ENCODE results near the gene SPRR5.

Gene SPRR5

GRCh38 chr1:152906023-152906565 lies 40.9 kb upstream of the SPRR5 start:
- no peaks in the 10 kb centered on the region for H3K9me2 ChIP-seq (ENCODE audit: low read depth, low read length)
- H3K27me3 ChIP-seq (ENCODE audit: insufficient read depth, low read length) = no peaks in the 10 kb centered on the region
- H4K20me1 ChIP-seq (ENCODE audit: insufficient read depth, low read length) = no peaks in the 10 kb centered on the region
- H3K79me2 ChIP-seq (ENCODE audit: insufficient read depth, low read length) = no peaks in the 10 kb centered on the region
- H3K4me3 ChIP-seq (ENCODE audit: low read depth, low read length, poor library complexity, severe bottlenecking) = no peak overlapping the region
- TF ChIP-seq EZH2 (IDR thresholded peaks at IDR 0.05; ENCODE audit: borderline replicate concordance, low read length) = no peak
- no peak for TF ChIP-seq CTCF (IDR thresholded peaks at IDR 0.05; ENCODE audit: low read length)
- no peak overlapping the region for H3K9ac ChIP-seq (ENCODE audit: low read length)
- no peaks in the 10 kb centered on the region for H3K9me3 ChIP-seq (ENCODE audit: low read length)
- H3K4me2 ChIP-seq (ENCODE audit: low read length) = no peak overlapping the region
- no peak overlapping the region for H3K27ac ChIP-seq (ENCODE audit: low read depth, low read length, poor library complexity, severe bottlenecking)
- H3F3A ChIP-seq (ENCODE audit: insufficient read depth, low read length) = no peaks in the 10 kb centered on the region
- H2AFZ ChIP-seq (ENCODE audit: low read length) = no peak overlapping the region
- H3K36me3 ChIP-seq (ENCODE audit: insufficient read depth, low read length) = no peaks in the 10 kb centered on the region
- H3K4me1 ChIP-seq (ENCODE audit: insufficient read depth, low read length, severe bottlenecking) = no peaks in the 10 kb centered on the region

GRCh38 chr1:152907686-152908601 lies 39.1 kb upstream of the SPRR5 start, which contains the start of gene IVL:
Gene IVL (plus strand): TSS chr1:152908546. CDS start chr1:152909798, 1,252 bp downstream.
- H3K9ac ChIP-seq (ENCODE audit: low read length) = no peak within 1 kb of the TSS
- H3K79me2 ChIP-seq (ENCODE audit: insufficient read depth, low read length) = no peaks in the 10 kb centered on the region
- H3K4me1 ChIP-seq (ENCODE audit: insufficient read depth, low read length, severe bottlenecking) = no peaks in the 10 kb centered on the region
- no peak within 1 kb of the TSS for H3K27ac ChIP-seq (ENCODE audit: low read depth, low read length, poor library complexity, severe bottlenecking)
- H3K4me2 ChIP-seq (ENCODE audit: low read length) = no peak within 1 kb of the TSS
- no peaks in the 10 kb centered on the region for H3F3A ChIP-seq (ENCODE audit: insufficient read depth, low read length)
- no peaks in the 10 kb centered on the region for H3K36me3 ChIP-seq (ENCODE audit: insufficient read depth, low read length)
- no peak within 1 kb of the TSS for H3K4me3 ChIP-seq (ENCODE audit: low read depth, low read length, poor library complexity, severe bottlenecking)
- no peaks in the 10 kb centered on the region for H3K9me2 ChIP-seq (ENCODE audit: low read depth, low read length)
- no peak within 1 kb of the TSS for H2AFZ ChIP-seq (ENCODE audit: low read length)
- H3K27me3 ChIP-seq (ENCODE audit: insufficient read depth, low read length) = no peaks in the 10 kb centered on the region
- no peak for TF ChIP-seq EZH2 (IDR thresholded peaks at IDR 0.05; ENCODE audit: borderline replicate concordance, low read length)
- TF ChIP-seq CTCF (IDR thresholded peaks at IDR 0.05; ENCODE audit: low read length) = no peak
- H3K9me3 ChIP-seq (ENCODE audit: low read length) = no peaks in the 10 kb centered on the region
- no peaks in the 10 kb centered on the region for H4K20me1 ChIP-seq (ENCODE audit: insufficient read depth, low read length)

- H3K9me2 ChIP-seq (ENCODE audit: low read depth, low read length) = no peaks in the 10 kb centered on the region
- no peak overlapping the region for H3K27ac ChIP-seq (ENCODE audit: low read depth, low read length, poor library complexity, severe bottlenecking)
- no peaks in the 10 kb centered on the region for H3K4me1 ChIP-seq (ENCODE audit: insufficient read depth, low read length, severe bottlenecking)
- no peaks in the 10 kb centered on the region for H3K36me3 ChIP-seq (ENCODE audit: insufficient read depth, low read length)
- H3K27me3 ChIP-seq (ENCODE audit: insufficient read depth, low read length) = no peaks in the 10 kb centered on the region
- no peaks in the 10 kb centered on the region for H4K20me1 ChIP-seq (ENCODE audit: insufficient read depth, low read length)
- no peak for TF ChIP-seq CTCF (IDR thresholded peaks at IDR 0.05; ENCODE audit: low read length)
- no peak for TF ChIP-seq EZH2 (IDR thresholded peaks at IDR 0.05; ENCODE audit: borderline replicate concordance, low read length)
- no peak overlapping the region for H3K9ac ChIP-seq (ENCODE audit: low read length)
- H3F3A ChIP-seq (ENCODE audit: insufficient read depth, low read length) = no peaks in the 10 kb centered on the region
- no peak overlapping the region for H3K4me2 ChIP-seq (ENCODE audit: low read length)
- H3K79me2 ChIP-seq (ENCODE audit: insufficient read depth, low read length) = no peaks in the 10 kb centered on the region
- H2AFZ ChIP-seq (ENCODE audit: low read length) = no peak overlapping the region
- no peaks in the 10 kb centered on the region for H3K9me3 ChIP-seq (ENCODE audit: low read length)
- H3K4me3 ChIP-seq (ENCODE audit: low read depth, low read length, poor library complexity, severe bottlenecking) = no peak overlapping the region
These were observed 37.8 kb upstream of the SPRR5 start for GRCh38 chr1:152909206-152909605.
